Jurkat, Clone E6-1 (cell line): Measurements from ENCODE around the gene GIMAP6. TPM values are rescaled to one million over a fixed set of nuclear protein-coding genes. Genes with fewer than 3 reads are reported as not detected.
"Not testable (repeated sequence)": the region's sequence is repeated elsewhere in the genome, so short reads cannot be mapped to it uniquely, and the experiment has no call there.

Experiments
- DNase-seq: peaks from one replicate; pipeline ENCODE4 v3.0.0-alpha.2; 2011; ENCODE audit warnings: low read depth, low spot score
- H3K4me3 ChIP-seq: 2 replicates; pipeline ENCODE4 v1.5.1; 2011; ENCODE audit warnings: mild to moderate bottlenecking, low read length, control low read depth, moderate library complexity
- polyA plus RNA-seq: library from polyadenylated mRNA; unstranded; fragments of >200 nt; gene quantifications from one replicate; pipeline ENCODE4 v1.2.1, GENCODE V29; 2012; ENCODE audit warnings: missing spikeins; ENCODE audit not compliant: insufficient read length, insufficient read depth

GIMAP6 gene
- 26.1 TPM for polyA plus RNA-seq

DNA sequence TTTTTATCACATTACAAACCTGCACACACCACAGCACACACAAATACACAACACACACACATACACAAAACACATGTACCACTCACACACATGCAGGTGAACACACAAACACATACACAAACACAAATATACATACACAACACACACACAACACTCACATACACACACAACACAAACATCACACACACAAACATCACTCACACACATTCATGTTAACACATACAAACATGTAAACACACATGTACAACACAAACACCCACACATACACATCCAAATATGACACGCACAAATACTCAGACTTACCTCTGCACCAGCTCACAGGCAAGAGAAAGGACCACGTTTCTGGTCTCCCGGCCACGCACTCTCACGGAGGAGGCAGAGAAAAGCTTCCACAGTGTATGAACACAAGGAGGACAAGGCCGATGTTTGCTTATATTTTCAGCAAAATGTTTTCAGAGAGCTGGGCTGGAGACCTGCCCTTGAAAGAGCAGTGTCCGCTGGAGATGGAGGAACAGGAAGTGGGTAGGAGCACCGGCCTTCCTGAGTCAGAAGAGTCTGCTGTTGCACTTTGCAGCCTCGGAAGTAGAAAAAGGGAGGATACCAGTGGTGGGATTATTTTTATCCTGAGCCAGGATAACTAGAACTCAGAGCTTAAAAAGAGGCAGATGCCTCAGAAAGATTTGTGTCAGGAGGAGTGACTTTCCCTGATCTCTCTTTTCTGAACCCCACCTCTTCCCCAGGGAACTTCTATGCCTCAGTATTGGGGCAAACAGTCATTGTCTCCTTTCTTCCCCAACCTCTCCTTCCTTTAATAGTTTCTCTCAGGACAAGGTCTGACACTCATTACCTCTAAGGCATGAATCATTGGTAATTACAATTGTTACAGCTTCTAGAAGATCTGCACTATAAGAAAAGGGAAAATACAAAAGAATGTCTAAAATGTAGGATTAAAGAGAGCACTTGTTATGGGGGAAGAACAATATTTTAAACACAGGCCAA lies at the start of gene GIMAP6:
TSS of gene GIMAP6 (minus strand) at position 520 of the 999 bp plus-strand sequence. CDS start 2,243 bp downstream, outside the sequence.
- peak; percentile 66 for DNase-seq
- H3K4me3 ChIP-seq = peak within 1 kb of the TSS; percentile 88

DNA sequence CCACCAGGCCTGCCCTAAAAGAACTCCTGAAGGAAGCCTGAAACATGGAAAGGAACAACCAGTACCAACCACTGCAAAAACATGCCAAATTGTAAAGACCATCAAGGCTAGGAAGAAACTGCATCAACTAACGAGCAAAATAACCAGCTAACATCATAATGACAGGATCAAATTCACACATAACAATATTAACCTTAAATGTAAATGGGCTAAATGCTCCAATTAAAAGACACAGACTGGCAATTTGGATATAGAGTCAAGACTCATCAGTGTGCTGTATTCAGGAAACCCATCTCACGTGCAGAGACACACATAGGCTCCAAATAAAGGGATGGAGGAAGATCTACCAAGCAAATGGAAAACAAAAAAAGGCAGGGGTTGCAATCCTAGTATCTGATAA lies 48.2 kb upstream of the GIMAP6 start:
- not testable (repeated sequence) for H3K4me3 ChIP-seq, DNase-seq

DNA sequence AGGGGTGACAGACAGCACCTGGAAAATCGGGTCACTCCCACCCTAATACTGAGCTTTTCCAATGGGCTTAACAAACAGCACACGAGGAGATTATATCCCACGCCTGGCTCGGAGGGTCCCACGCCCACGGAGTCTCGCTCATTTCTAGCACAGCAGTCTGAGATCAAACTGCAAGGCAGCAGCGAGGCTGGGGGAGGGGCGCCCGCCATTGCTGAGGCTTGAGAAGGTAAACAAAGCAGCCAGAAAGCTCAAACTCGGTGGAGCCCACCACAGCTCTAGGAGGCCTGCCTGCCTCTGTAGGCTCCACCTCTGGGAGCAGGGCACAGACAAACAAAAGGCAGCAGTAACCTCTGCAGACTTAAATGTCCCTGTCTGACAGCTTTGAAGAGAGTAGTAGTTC lies 46.4 kb upstream of the GIMAP6 start:
- not testable (repeated sequence) for H3K4me3 ChIP-seq, DNase-seq

DNA sequence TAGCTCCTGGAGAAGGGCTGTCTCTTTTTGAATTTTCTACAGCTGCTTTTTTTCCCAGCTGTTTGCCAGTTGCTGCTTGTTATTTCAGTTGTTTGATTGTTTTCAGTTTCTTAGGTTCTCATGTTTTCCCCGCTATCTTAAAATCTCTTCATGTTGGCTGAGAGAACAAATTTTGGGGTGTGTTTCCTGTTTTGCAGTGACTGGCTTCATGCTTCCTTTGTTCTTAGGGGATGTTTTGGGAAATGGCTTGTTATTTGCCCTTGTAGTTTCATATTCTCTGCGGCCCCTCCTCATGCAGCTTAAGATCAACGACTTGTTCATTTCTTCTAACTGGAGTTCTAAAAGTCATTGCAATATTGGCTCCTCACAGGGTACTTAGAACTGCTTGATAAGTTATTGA lies 44.7 kb upstream of the GIMAP6 start:
- H3K4me3 ChIP-seq, DNase-seq: not testable (repeated sequence)

DNA sequence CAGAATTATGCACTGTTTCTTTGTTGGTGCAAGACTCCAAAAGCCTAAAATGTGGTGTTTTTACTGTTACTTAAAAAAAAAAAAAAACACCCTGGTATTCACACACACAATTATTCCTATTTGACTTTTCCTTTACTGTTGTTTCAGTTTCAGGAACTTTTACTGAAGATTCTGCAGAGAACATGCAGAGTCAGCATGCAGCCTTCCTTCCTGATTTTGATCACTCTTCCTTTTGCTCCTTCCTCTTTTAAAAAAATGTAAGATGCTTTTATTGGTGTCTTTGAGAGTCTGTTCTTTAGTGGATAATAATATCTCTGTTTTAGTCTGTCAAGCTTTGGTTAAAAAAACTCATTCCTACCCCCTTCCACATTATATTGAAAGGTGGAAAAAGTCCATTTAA lies 44.1 kb upstream of the GIMAP6 start:
- not testable (repeated sequence) for DNase-seq, H3K4me3 ChIP-seq

DNA sequence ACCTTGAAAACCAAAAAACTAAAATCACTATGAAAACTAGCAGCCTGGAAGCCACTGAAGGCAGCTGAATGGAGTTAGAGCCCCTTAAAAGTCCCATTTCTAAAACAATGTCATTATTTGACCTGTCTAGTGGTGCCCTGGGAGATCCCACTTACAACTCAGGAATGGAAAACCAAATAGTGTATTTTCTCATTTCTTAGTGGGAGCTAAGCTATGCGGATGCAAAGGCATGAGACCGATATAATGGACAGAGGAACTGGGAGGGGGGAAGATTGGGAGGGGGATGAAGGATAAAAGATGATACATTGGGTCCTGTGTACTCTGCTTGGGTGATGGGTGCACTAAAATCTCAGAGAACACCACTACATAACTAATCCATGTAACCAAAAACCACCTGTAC lies 43.5 kb upstream of the GIMAP6 start:
- DNase-seq = no peak
- no peak overlapping the region for H3K4me3 ChIP-seq

DNA sequence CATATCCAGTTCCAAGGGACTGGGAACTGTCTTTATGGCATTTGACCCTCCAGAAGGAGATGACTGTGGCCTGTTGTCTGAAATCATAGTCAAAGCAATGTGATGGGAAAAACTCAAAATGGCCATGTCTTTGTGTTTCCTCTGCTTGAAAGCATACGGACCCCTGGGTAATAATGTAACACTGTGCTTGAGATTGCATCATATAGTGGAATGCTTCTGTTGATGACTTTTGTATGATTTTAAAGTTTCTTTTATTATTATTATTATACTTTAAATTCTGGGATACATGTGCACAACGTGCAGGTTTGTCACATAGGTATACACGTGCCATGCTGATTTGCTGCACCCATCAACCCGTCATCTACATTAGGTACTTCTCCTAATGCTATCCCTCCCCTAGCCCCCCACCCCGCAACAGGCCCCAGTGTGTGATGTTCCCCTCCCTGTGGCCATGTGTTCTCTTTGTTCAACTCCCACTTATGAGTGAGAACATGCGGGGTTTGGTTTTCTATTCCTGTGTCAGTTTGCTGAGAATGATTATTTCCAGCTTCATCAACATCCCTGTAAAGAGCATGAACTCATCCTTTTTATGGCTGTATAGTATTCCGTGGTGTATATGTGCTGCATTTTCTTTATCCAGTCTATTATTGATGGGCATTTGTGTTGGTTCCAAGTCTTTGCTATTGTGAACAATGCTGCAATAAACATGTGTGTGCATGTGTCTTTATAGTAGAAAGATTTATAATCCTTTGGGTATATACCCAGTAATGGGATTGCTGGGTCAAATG lies 39.8 kb upstream of the GIMAP6 start:
- H3K4me3 ChIP-seq, DNase-seq: not testable (repeated sequence)

DNA sequence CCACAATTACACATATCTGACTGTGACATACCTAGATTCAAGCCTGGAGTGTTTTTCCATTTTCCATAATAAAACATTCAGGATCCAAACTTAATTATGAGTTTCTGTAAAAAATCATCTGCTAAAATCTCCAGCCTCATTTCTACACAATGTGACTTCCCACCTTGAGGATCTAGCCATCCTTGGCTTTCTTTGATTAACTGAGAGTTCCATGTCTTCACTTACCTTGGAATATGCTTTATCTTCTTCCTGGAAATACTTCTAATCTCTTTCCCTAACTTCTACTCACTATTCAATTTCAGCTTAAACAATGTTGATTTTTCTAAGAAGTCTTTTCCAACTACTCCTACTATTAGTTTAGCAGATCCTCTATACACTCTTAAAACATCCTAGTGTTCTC lies 36.8 kb upstream of the GIMAP6 start:
- DNase-seq = no peak
- H3K4me3 ChIP-seq = no peak overlapping the region

DNA sequence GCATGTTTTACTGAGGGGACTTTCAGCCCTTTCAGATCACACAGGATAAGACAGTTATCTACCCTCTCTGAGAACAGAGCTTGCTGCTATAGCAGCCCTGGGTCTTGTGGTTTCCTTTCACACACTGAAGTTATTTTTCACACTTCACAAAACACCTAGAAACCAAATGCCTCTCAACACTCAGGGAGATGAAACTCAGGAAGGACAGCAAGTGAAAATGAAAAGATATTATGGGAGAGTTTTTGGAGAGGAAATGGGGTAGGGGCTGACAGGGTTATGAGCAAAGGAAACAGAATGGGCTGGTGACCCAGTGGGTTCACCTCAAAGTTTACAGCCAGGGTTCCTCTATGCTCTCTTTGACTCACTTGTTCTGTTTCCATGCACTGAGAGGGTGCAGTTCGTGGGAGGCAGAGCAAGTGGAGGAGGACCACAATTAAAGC lies 36.3 kb upstream of the GIMAP6 start:
- DNase-seq = peak; percentile 97
- no peak overlapping the region; the same call in 1 of the 2 replicates for H3K4me3 ChIP-seq

DNA sequence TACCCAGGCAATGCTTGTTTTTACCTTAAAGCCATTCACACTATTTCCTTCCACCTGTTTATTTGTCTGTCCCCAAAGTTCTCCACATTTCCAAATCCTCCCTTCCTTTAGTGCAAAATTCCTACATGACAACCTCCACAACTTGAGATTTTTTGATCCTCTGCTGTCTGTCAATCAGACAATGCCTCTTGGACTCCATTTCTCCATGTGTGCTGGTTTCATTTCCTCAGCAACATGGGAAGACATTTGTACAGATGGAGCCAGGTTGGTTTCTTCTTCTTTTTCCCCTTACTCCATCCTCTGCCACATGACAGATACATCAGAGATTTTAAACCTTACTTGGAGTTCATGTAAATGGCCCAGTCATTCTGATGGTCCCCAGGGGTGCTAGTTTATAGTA lies 34.2 kb upstream of the GIMAP6 start:
- H3K4me3 ChIP-seq = no peak overlapping the region
- DNase-seq = no peak

DNA sequence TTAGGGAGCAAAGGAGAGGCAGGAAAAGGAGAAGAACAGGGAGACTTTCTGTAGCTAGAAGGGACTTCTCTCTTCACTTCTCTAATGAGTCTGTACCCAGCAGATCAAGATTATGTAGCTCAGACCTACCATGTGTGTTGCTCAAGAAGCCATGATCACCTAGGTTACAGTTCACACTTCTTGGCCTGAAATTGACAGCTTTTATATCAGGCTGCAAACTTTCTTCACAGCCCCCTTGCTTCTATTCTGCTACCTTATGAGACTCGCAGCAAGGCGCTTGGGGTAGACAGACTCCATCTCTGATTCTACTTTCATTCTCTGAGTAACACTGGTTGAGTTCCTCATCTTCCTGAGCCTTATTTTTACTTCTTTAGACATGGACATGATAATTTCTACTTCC lies 33.7 kb upstream of the GIMAP6 start:
- DNase-seq = no peak
- H3K4me3 ChIP-seq = no peak overlapping the region

DNA sequence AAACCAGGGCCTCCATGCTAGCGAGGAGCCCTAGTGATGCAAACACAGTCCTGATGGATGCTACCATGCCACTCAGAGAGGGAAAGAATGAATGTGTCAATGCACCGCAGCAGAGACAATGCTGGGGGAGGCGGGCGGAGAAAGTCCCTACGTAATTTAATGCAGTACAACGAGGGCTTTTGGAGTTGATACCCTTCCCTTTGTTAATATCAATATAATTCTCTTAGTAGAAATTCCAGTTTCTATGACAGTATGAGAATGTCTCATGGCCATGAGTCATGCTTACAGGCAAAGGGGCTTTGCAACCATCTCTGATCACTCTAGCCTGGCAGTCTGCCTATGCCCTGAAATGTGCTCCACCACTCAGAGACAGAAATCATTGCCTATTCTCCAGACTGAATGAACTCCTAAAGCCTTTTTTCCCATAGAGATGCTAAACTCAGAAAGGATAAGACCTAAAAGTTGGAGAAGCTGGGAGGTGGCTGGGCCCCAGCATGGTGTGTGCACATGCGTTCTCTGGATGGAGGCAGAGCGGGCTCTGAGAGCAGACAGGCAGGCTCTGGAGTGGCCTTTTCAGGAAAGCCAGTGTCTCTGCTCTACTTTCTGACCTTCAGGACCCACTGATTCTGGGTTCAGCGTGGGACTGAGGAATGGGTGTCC lies 33.0 kb upstream of the GIMAP6 start:
- no peak for DNase-seq
- H3K4me3 ChIP-seq = no peak overlapping the region

DNA sequence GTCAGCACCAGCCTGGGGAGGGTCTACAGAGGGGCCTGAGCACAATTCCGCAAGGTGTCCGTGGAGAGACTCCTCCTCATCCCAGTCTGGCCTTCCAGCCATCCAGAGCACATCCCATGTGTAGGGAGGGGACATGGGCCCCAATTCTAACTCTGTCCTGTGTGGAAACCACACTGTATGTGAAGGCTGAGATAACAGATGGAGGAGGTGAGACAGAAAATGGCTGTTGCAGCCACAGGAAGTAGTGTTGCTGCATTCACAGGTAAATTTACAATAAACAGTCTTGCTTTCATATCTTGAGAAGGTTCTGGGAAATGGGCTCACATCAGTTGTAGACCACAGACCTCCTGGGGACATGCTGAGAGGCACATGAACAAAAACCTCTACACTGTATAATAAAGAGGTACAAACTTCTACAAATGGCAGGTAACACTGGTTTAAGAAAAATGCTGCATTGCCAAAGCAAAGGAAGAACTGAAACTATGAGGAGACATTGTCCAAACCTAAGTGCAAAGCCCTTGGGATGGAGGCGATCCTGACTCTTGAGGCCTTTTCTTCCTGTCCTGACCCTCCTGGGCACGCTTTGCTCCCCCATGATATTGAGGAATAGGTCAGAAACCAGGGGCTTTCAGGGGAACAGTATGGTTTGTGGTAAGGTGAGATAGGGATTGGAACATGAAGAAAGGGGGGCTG lies 31.8 kb upstream of the GIMAP6 start:
- no peak overlapping the region for H3K4me3 ChIP-seq
- peak; percentile 97 for DNase-seq

DNA sequence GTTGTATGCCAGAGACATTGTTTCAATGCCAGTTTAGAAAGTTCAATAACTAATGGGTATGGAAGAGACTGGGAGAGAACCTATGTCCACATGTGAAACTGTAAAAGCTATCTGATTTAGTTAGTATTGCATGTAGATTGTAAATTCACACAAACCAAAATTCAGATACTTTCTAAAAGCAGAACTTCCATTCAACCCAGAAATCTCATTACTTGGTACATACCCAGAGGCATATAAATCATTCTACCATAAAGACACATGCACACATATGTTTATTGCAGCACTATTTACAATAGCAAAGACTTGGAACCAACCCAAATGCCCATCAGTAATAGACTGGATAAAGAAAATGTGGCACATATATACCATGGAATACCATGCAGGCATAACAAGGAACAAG lies 30.6 kb upstream of the GIMAP6 start:
- H3K4me3 ChIP-seq, DNase-seq: not testable (repeated sequence)

DNA sequence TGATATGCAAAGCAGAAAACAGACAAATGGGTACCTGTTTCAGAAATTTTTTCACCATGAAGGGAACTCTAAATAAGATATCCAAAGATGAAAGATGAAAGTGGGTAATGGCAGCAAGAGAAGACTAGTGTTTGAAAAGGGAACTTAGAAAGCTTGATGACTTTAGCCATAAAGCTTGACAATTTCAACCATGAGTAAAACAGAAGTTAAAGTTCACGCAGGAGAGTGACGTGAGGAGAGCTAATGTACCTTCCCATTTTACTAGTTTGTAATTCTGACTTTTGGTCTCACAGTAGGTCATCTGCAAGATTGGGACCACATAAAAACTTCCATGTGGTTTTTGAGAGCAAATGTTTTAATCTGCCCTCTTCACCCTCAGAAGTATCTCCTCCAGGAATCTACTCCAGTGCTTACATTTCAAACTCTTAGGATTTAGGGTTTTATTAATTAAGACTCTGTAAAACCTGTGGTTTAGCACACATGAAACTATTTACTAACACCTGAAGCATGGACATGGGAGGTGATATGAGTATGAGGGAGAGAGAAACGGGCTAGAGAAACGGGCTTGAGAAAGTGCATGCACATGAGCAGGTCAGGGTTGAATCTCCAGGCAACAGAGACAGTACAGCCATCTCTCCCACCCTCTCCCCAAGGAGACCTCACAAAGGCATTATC lies 28.9 kb upstream of the GIMAP6 start:
- DNase-seq = no peak
- H3K4me3 ChIP-seq = no peak overlapping the region

DNA sequence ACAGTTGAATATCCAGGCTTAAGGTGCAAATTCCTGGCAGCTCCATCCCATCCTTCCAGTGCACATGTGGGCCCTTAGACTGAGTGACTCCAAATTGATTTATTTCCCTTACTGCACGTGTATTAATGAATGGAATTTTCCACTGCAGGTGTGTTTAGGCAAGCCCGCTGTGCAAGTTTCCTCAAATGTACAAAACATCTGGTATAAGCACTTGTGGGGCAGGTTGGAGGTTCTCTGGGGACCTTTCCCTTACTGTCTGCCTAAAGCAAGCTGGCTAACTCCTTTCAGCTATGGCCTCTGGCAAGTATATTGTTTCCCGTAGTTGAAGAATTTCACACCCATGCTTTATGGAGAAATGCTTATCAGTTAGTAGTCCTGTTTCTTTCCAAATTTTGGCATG lies 25.3 kb upstream of the GIMAP6 start:
- H3K4me3 ChIP-seq = no peak overlapping the region
- no peak for DNase-seq

DNA sequence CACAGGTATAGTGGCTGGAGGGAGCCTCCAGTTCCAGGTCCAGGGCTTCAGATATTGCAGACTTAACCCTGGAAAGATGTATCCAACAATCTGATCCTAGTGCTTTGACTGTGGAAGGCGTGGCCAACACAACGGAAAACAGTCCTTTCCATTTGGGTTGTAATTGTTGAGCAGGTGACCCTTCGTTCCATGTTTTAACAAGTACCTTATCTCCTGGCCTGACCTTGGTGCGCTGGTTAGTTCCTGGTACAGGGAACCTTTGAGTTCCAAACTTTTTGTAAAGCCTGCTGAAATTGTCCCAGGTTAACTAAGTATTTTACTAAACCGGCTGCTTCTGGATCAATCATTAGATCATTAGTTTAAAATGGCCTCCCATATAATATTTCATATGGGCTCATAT lies 23.9 kb upstream of the GIMAP6 start:
- H3K4me3 ChIP-seq = no peak overlapping the region
- no peak for DNase-seq

DNA sequence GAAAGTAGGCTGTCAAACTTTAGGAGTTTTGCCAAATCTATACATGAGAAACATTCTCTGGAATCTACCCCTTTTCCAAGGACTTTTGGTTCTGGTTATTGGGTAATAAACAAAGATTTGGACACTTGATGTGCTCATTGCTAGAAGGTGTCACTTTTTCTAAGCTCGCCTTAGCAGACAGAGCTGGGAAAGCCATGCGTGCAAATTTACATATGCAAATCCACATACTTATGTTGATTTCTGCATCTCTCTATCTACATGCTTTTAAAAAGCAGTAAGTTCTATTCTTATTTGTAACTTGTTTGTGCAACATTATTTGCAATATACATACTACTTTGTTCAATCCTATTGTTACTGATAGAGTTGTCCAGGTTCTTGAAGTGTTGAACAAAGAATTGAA lies 22.5 kb upstream of the GIMAP6 start:
- DNase-seq = no peak
- H3K4me3 ChIP-seq = no peak overlapping the region

DNA sequence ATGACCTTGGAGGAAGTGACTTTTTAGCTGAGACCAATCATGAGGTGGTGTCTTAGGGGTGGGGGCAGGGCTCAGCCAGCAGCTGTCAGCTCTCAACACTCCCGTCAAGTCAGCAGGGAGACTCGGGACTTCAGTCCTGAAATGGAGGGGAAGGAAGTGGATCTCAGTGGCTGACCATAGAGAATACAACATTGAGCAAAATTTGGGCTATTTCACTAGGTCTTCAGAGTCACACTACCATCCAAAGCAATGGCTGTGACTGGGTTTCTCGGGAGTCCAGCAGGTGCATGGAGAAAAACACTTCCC lies 16.8 kb upstream of the GIMAP6 start:
- H3K4me3 ChIP-seq = no peak overlapping the region
- no peak for DNase-seq
